Nephron (organoid): ENCODE data around the gene GDPD3.

Source experiments
- H3K27ac Mint-ChIP-seq, 3 experiments: 2 replicates each; pipeline ENCODE4 v1.8.0; 2020; ENCODE audit warnings: mixed read lengths in 3 of 3, mild to moderate bottlenecking in 2 of 3, moderate library complexity in 1 of 3
- H3K27me3 Mint-ChIP-seq: 2 replicates; pipeline ENCODE4 v1.8.0; 2021; ENCODE audit warnings: low read depth, mild to moderate bottlenecking, moderate library complexity, mixed read lengths
- H3K36me3 Mint-ChIP-seq: 2 replicates; pipeline ENCODE4 v1.8.0; 2020; ENCODE audit warnings: low read depth, mixed read lengths
- H3K4me1 Mint-ChIP-seq: 2 replicates; pipeline ENCODE4 v1.8.0; 2020; ENCODE audit warnings: mixed read lengths
- H3K4me3 Mint-ChIP-seq, 3 experiments: 2 replicates each; pipeline ENCODE4 v1.8.0; 2020; ENCODE audit warnings: mild to moderate bottlenecking in 3 of 3, mixed read lengths in 3 of 3, moderate library complexity in 2 of 3
- H3K9me3 Mint-ChIP-seq: 2 replicates; pipeline ENCODE4 v1.8.0; 2020; ENCODE audit warnings: mixed read lengths
- CTCF ChIP-seq, 3 experiments: fragments of 200-600 bp; sonication (generic); IDR thresholded peaks; one replicate each; pipeline ENCODE4 v1.5.0; 2021; ENCODE audit warnings: antibody characterized with exemption in 3 of 3; ENCODE audit not compliant: unreplicated experiment in 3 of 3

Gene GDPD3

GRCh38 chr16:30086291-30087140 is 26.8 kb downstream of the GDPD3 start:
- TF ChIP-seq CTCF (IDR thresholded peaks at IDR 0.05; ENCODE audit: unreplicated experiment in 3 of 3), result no peak
- Mint-ChIP-seq H3K9me3 (no peaks in the 10 kb centered on the region), H3K4me1 (peaks cover 11% of the 10 kb centered on the region), H3K36me3 (peaks cover 34% of the 10 kb centered on the region), H3K27me3 (no peaks in the 10 kb centered on the region), H3K4me3 (no peak overlapping the region), H3K27ac (no peak overlapping the region)

- TF ChIP-seq CTCF (IDR thresholded peaks at IDR 0.05; ENCODE audit: unreplicated experiment in 3 of 3), result no peak
- H3K36me3 Mint-ChIP-seq, result peaks cover 39% of the 10 kb centered on the region
- H3K4me3 Mint-ChIP-seq, result no peak overlapping the region
- H3K4me1 Mint-ChIP-seq, result peaks cover 10% of the 10 kb centered on the region
- H3K27ac Mint-ChIP-seq, result no peak overlapping the region
- H3K27me3 Mint-ChIP-seq, result no peaks in the 10 kb centered on the region
- H3K9me3 Mint-ChIP-seq, result no peaks in the 10 kb centered on the region
Observed at GRCh38 chr16:30085820-30086219, 27.5 kb downstream of the GDPD3 start.

GRCh38 chr16:30085247-30085646 is 28.1 kb downstream of the GDPD3 start:
- Mint-ChIP-seq H3K4me1 (peaks cover 8% of the 10 kb centered on the region), H3K4me3 (no peak overlapping the region), H3K27ac (no peak overlapping the region)

DNA sequence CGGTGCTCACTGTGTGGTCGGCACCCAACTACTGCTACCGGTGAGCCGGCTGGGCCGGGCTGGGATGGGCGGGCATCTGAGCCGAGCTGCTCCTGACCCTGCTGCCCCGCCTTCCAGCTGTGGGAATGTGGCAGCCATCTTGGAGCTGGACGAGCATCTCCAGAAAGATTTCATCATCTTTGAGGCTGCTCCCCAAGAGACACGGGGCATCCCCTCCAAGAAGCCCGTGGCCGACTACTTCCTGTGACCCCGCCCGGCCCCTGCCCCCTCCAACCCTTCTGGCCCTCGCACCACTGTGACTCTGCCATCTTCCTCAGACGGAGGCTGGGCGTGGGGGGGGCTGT is 28.5 kb downstream of the GDPD3 start:
- Mint-ChIP-seq H3K36me3 (peaks cover 43% of the 10 kb centered on the region), H3K9me3 (no peaks in the 10 kb centered on the region), H3K4me3 (no peak overlapping the region), H3K27me3 (no peaks in the 10 kb centered on the region), H3K4me1 (peaks cover 5% of the 10 kb centered on the region), H3K27ac (no peak overlapping the region)
- no peak for TF ChIP-seq CTCF (IDR thresholded peaks at IDR 0.05; ENCODE audit: unreplicated experiment in 3 of 3)

More at GRCh38 chr16:30085247-30085646, 28.1 kb downstream of the GDPD3 start:
- TF ChIP-seq CTCF (IDR thresholded peaks at IDR 0.05; ENCODE audit: unreplicated experiment in 3 of 3), result no peak
- no peaks in the 10 kb centered on the region for H3K27me3 Mint-ChIP-seq
- peaks cover 41% of the 10 kb centered on the region for H3K36me3 Mint-ChIP-seq
- no peaks in the 10 kb centered on the region for H3K9me3 Mint-ChIP-seq

DNA sequence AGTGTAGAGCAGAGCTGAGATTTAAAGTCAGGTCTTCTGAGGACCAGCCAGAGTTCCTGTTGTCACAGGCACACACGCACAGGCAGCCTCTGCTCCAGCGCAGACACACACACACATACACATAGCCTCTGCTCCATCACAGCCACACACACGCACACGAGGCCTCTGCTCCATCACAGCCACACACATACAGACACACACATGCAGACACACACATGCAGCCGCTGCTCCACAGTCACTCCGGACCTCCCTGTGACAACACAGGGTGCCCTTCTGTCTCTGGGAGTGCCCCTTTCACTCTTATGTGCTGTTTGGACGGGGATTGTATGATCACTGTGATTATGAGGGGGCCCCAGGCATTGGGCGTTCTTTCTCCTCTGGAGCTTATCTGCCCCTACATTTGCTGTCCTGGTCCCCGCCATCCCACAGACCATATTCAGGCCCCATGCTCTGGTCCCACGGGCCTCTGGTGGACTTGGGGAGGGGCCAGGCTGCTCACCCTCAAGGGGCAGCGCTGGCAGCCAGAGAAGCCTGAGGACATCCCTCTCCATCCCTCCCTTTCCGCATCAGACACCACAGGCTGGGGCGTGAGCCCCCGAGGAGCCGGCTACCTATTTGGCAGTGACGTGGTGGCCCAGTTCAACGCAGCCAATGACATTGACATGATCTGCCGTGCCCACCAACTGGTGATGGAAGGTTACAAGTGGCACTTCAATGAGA is 29.1 kb downstream of the GDPD3 start:
- Mint-ChIP-seq H3K27me3 (no peaks in the 10 kb centered on the region), H3K27ac (no peak overlapping the region), H3K9me3 (no peaks in the 10 kb centered on the region), H3K4me3 (no peak overlapping the region), H3K4me1 (peaks cover 5% of the 10 kb centered on the region), H3K36me3 (peaks cover 48% of the 10 kb centered on the region)
- TF ChIP-seq CTCF (IDR thresholded peaks at IDR 0.05; ENCODE audit: unreplicated experiment in 3 of 3), result no peak
